Measurements from ENCODE around the gene PDGFC. TPM values are rescaled to one million over a fixed set of nuclear protein-coding genes. Genes with fewer than 3 reads are reported as not detected.

The PDGFC gene
- total RNA-seq, 6 experiments from 2014 or later: 6.6 to 19.0 (median 10.3) TPM

GRCh38 chr4:156811963-156812362 is 159.6 kb downstream of the PDGFC start:
- Histone ChIP-seq H3K27me3 (no peaks in the 10 kb centered on the region), H3K9me3 (no peaks in the 10 kb centered on the region), H3K27ac (no peak overlapping the region), H3K36me3 (no peaks in the 10 kb centered on the region), H3K4me3 (no peak overlapping the region), H3K4me1 (no peaks in the 10 kb centered on the region)
- intact Hi-C loops (cut with DNase I): no loop called here
- TF ChIP-seq POLR2A (IDR thresholded peaks at IDR 0.05): no peak
- TF ChIP-seq CTCF (IDR thresholded peaks at IDR 0.05): no peak
- DNase-seq (no peak), ATAC-seq (no peak)
- 93% methylated on average over 4 of the region's 4 CpGs for WGBS (ENCODE audit: insufficient coverage, low coverage, low lambda C conversion rate, missing lambda C conversion rate)

GRCh38 chr4:156811286-156811685 is 160.3 kb downstream of the PDGFC start:
- no peaks in the 10 kb centered on the region for H3K27me3 ChIP-seq
- DNase-seq (no peak), ATAC-seq (no peak)
- WGBS (ENCODE audit: insufficient coverage, low coverage, low lambda C conversion rate, missing lambda C conversion rate): 91% methylated on average over 5 of the region's 5 CpGs
- no peaks in the 10 kb centered on the region for H3K9me3 ChIP-seq
- intact Hi-C loops (cut with DNase I): no loop called here
- H3K27ac ChIP-seq: no peak overlapping the region
- no peaks in the 10 kb centered on the region for H3K4me1 ChIP-seq
- H3K4me3 ChIP-seq: no peak overlapping the region
- TF ChIP-seq POLR2A (IDR thresholded peaks at IDR 0.05) (no peak), CTCF (IDR thresholded peaks at IDR 0.05) (no peak)
- H3K36me3 ChIP-seq: no peaks in the 10 kb centered on the region

GRCh38 chr4:156805696-156806095 is 165.9 kb downstream of the PDGFC start:
- WGBS (ENCODE audit: insufficient coverage, low coverage, low lambda C conversion rate, missing lambda C conversion rate): 91% methylated on average over 2 of the region's 2 CpGs

DNA sequence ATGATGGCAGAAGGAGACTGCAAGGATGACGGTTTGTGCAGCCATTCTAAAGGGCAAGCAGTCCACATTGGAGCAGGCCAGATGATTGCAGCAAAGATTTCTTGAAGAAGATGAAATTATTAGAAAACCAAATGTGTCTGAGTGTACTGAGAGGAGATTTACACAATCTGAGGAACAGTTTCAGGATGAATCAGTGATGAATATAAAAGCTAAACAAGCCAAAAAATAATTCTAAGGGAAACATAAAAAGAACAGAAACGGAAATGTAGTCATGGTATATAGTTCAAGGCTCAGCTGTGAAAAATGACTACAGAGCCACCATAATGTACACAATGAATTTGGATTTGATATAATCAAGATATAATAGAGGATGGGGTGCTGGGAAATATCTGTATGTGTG is 168.5 kb downstream of the PDGFC start:
- no peaks in the 10 kb centered on the region for H3K36me3 ChIP-seq
- WGBS (ENCODE audit: insufficient coverage, low coverage, low lambda C conversion rate, missing lambda C conversion rate): 59% methylated on average over 2 of the region's 2 CpGs
- no peaks in the 10 kb centered on the region for H3K27me3 ChIP-seq
- intact Hi-C loops (cut with DNase I): no loop called here
- TF ChIP-seq CTCF (IDR thresholded peaks at IDR 0.05) (no peak), POLR2A (IDR thresholded peaks at IDR 0.05) (no peak)
- ATAC-seq: no peak
- no peak overlapping the region for H3K4me3 ChIP-seq
- H3K9me3 ChIP-seq: no peaks in the 10 kb centered on the region
- no peaks in the 10 kb centered on the region for H3K4me1 ChIP-seq
- no peak overlapping the region for H3K27ac ChIP-seq
- DNase-seq: no peak

More at GRCh38 chr4:156805696-156806095, 165.9 kb downstream of the PDGFC start:
- DNase-seq (no peak), ATAC-seq (no peak)
- Histone ChIP-seq H3K4me1 (no peaks in the 10 kb centered on the region), H3K27me3 (no peaks in the 10 kb centered on the region), H3K4me3 (no peak overlapping the region), H3K27ac (no peak overlapping the region), H3K36me3 (no peaks in the 10 kb centered on the region), H3K9me3 (no peaks in the 10 kb centered on the region)
- TF ChIP-seq CTCF (IDR thresholded peaks at IDR 0.05): no peak
- no peak for TF ChIP-seq POLR2A (IDR thresholded peaks at IDR 0.05)
- intact Hi-C loops (cut with DNase I): no loop called here

GRCh38 chr4:156800463-156800862 is 171.1 kb downstream of the PDGFC start:
- DNase-seq (no peak), ATAC-seq (no peak)
- Histone ChIP-seq H3K27ac (no peak overlapping the region), H3K4me3 (no peak overlapping the region), H3K27me3 (no peaks in the 10 kb centered on the region), H3K9me3 (no peaks in the 10 kb centered on the region), H3K36me3 (no peaks in the 10 kb centered on the region), H3K4me1 (no peaks in the 10 kb centered on the region)
- TF ChIP-seq CTCF (IDR thresholded peaks at IDR 0.05): no peak
- no peak for TF ChIP-seq POLR2A (IDR thresholded peaks at IDR 0.05)
- 63% methylated on average over 1 of the region's 1 CpG for WGBS (ENCODE audit: insufficient coverage, low coverage, low lambda C conversion rate, missing lambda C conversion rate)
- intact Hi-C loops (cut with DNase I): no loop called here
